HepG2 (cell line): ENCODE data around the gene TLE2. TPM values are rescaled to one million over a fixed set of nuclear protein-coding genes. Genes with fewer than 3 reads are reported as not detected.

ENCODE experiments used
- ATAC-seq: fragments of 200-7000 bp; cut with Tn5 transposase; 3 replicates; pipeline ENCODE4 v1.9.1; 2020; ENCODE audit warnings: mild to moderate bottlenecking, moderate library complexity
- BruUV-seq: library from RNA; stranded (reverse); fragments of 400-500 nt; replicated peaks from 2 replicates; lab custom pipeline; 2021; lab: Mats Ljungman, UMichigan
- CTCF ChIA-PET: fragments of 300-600 bp; formaldehyde crosslinking; extraction: SDS; loops from one replicate; lab custom pipeline; 2021; ENCODE audit warnings: low total read pairs, inconsistent platforms, low intra/inter-chr PET ratio; lab: Yijun Ruan, JAX
- POLR2A ChIA-PET: fragments of 350-600 bp; sonication (Branson Sonifier 250); formaldehyde crosslinking; loops from one replicate; lab custom pipeline; 2020; ENCODE audit warnings: antibody characterized with exemption, inconsistent platforms; lab: Yijun Ruan, JAX
- DNase-seq: peaks from one replicate; pipeline ENCODE4 v3.0.0-alpha.2; 2015; ENCODE audit warnings: low spot score
- FAIRE-seq: peaks from 3 replicates; lab custom pipeline; 2011; peaks lifted over from hg19 to GRCh38; lab: Jason Lieb, UNC
- H2AFZ ChIP-seq: one replicate; pipeline ENCODE4 v1.6.1; 2011; ENCODE audit warnings: low read length, inconsistent platforms
- H3K27ac ChIP-seq: fragments of 300-600 bp; 3 replicates; pipeline ENCODE4 v1.8.0; 2011; ENCODE audit warnings: mixed run types, mild to moderate bottlenecking, mixed read lengths, low read length, inconsistent platforms; ENCODE audit not compliant: insufficient read depth; ENCODE audit errors: extremely low read length
- H3K27me3 ChIP-seq, 2 experiments: fragments of 200-600 bp in 1 of 2; 2 replicates in 1 of 2; 3 replicates in 1 of 2; pipeline versions ENCODE4 v1.6.0 to v1.8.0; 2011; ENCODE audit warnings: low read length in 2 of 2, mild to moderate bottlenecking in 2 of 2, moderate library complexity in 2 of 2, inconsistent platforms in 1 of 2; ENCODE audit not compliant: insufficient read depth in 2 of 2, control insufficient read depth in 1 of 2
- H3K36me3 ChIP-seq, 2 experiments: fragments of 200-600 bp in 1 of 2; replicated peaks in 1 of 2; 2 replicates in 1 of 2; 3 replicates in 1 of 2; pipeline versions ENCODE4 v1.5.1 to v1.8.0; 2011; ENCODE audit warnings: low read length in 2 of 2, inconsistent platforms in 1 of 2; ENCODE audit not compliant: insufficient read depth in 2 of 2, control insufficient read depth in 1 of 2
- H3K4me1 ChIP-seq: 2 replicates; pipeline ENCODE4 v1.5.1; 2012; ENCODE audit warnings: low read length, inconsistent platforms; ENCODE audit not compliant: insufficient read depth
- H3K4me2 ChIP-seq: 2 replicates; pipeline ENCODE4 v1.6.0; 2011; ENCODE audit warnings: low read depth, low read length, inconsistent platforms
- H3K4me3 ChIP-seq, 3 experiments: fragments of 200-600 bp in 1 of 3; sonication (generic), shearing (Covaris generic) in 1 of 3; replicated peaks in 1 of 3; 2 replicates each; pipeline ENCODE4 v1.5.1; 2011 to 2016; ENCODE audit warnings: low read length in 3 of 3, inconsistent platforms in 2 of 3, low read depth in 2 of 3, mild to moderate bottlenecking in 2 of 3, control low read depth in 1 of 3, mixed read lengths in 1 of 3; ENCODE audit not compliant: insufficient read depth in 1 of 3
- H3K79me2 ChIP-seq: one replicate; pipeline ENCODE4 v1.6.1; 2011; ENCODE audit warnings: low read length, inconsistent platforms; ENCODE audit not compliant: insufficient read depth
- H3K9ac ChIP-seq: 2 replicates; pipeline ENCODE4 v1.6.0; 2011; ENCODE audit warnings: mild to moderate bottlenecking, low read depth, low read length, inconsistent platforms; ENCODE audit not compliant: insufficient read depth
- H3K9me3 ChIP-seq: 2 replicates; pipeline ENCODE4 v1.5.1; 2012; ENCODE audit warnings: mild to moderate bottlenecking, low read length
- H4K20me1 ChIP-seq: 2 replicates; pipeline ENCODE4 v1.6.0; 2011; ENCODE audit warnings: inconsistent platforms, mild to moderate bottlenecking, low read length, moderate library complexity; ENCODE audit not compliant: insufficient read depth
- ATF7-NPFF ChIP-seq: sonication (generic); formaldehyde crosslinking; IDR thresholded peaks from 2 replicates; pipeline ENCODE4 v1.8.1; 2023; ENCODE audit warnings: mild to moderate bottlenecking, low read depth, missing genetic modification reagents, moderate library complexity
- POLR2G ChIP-seq: fragments of 200-400 bp; formaldehyde crosslinking; IDR thresholded peaks from 2 replicates; pipeline ENCODE4 v1.6.1; 2018; ENCODE audit warnings: mild to moderate bottlenecking, low read depth, low read length, moderate library complexity
- SALL1 ChIP-seq: sonication (generic); formaldehyde crosslinking; IDR thresholded peaks from 2 replicates; pipeline ENCODE4 v1.8.0; 2022; ENCODE audit warnings: mild to moderate bottlenecking, missing genetic modification reagents
- SOX13 ChIP-seq, 3 experiments: fragments of 450-650 bp in 1 of 3; sonication (generic) in 1 of 3; formaldehyde crosslinking in 1 of 3; IDR thresholded peaks in 2 of 3; conservative IDR thresholded peaks in 1 of 3; 2 replicates each; pipeline versions ENCODE4 v1.5.0 to v1.6.1; 2016 to 2020; ENCODE audit warnings: antibody characterized with exemption in 1 of 3, mild to moderate bottlenecking in 1 of 3, missing compliant biosample characterization in 1 of 3, missing genetic modification reagents in 1 of 3, moderate library complexity in 1 of 3
- SOX6 ChIP-seq, 2 experiments: fragments of 450-650 bp in 1 of 2; sonication (generic) in 1 of 2; formaldehyde crosslinking in 1 of 2; IDR thresholded peaks; 2 replicates each; pipeline versions ENCODE4 v1.4.0 to v1.6.1; 2017 to 2020; ENCODE audit warnings: antibody characterized with exemption in 1 of 2, mild to moderate bottlenecking in 1 of 2, missing genetic modification reagents in 1 of 2
- ZKSCAN8 ChIP-seq: IDR thresholded peaks from 2 replicates; pipeline ENCODE4 v1.6.1; 2016; ENCODE audit warnings: borderline replicate concordance, missing genetic modification reagents, missing compliant biosample characterization
- ZNF138 ChIP-seq: sonication (generic); formaldehyde crosslinking; IDR thresholded peaks from 2 replicates; pipeline ENCODE4 v1.5.0; 2020; ENCODE audit warnings: mild to moderate bottlenecking, low read depth, missing genetic modification reagents
- ZNF768 ChIP-seq: sonication (generic); formaldehyde crosslinking; IDR thresholded peaks from 2 replicates; pipeline ENCODE4 v1.4.0; 2020; ENCODE audit warnings: missing genetic modification reagents
- WGBS: methylation state at CpG from one replicate; pipeline ENCODE4 v1.1.6; 2017; ENCODE audit warnings: low lambda C conversion rate; 5-methylcytosine and 5-hydroxymethylcytosine counted together
- in situ Hi-C: cut with HindIII; loops from 2 replicates; pipeline ENCODE4 v1.10.0; 2017; ENCODE audit warnings: low pct_unique_long_range_greater_than_20kb; ENCODE audit not compliant: extremely low pct_ligation_motif_present
- intact Hi-C: fragments of 100-400 bp; cut with micrococcal nuclease; formaldehyde crosslinking; loops from one replicate; pipeline ENCODE4 v1.10.0; 2022; ENCODE audit not compliant: unreplicated experiment
- polyA plus RNA-seq, 8 experiments: library from polyadenylated mRNA; depleted of rRNA in 3 of 8; stranded (reverse) in 7 of 8; unstranded in 1 of 8; fragments of >200 nt; fragmentation: Illumina TruSeq in 4 of 8; extraction: Trizol in 4 of 8; gene quantifications; 2 replicates each; pipeline versions ENCODE4 v1.2.1 to v1.2.3, GENCODE V29; 2011 to 2016; ENCODE audit warnings: low read depth in 4 of 8, missing spikeins in 1 of 8, mixed read lengths in 1 of 8; ENCODE audit not compliant: insufficient read depth in 1 of 8
- total RNA-seq, 5 experiments: library from RNA; depleted of rRNA; stranded (reverse); fragments of >200 nt; fragmentation: Illumina TruSeq; extraction: Trizol; gene quantifications; 2 replicates each; pipeline ENCODE4 v1.2.3, GENCODE V29; 2016; ENCODE audit warnings: low read depth in 1 of 5

TLE2 gene
- total and polyA plus RNA-seq, 2 of the 13 experiments (the other 11 are each of a cell fraction or from before 2014, with no cell fraction given): 0.07 to 0.81 TPM

DNA sequence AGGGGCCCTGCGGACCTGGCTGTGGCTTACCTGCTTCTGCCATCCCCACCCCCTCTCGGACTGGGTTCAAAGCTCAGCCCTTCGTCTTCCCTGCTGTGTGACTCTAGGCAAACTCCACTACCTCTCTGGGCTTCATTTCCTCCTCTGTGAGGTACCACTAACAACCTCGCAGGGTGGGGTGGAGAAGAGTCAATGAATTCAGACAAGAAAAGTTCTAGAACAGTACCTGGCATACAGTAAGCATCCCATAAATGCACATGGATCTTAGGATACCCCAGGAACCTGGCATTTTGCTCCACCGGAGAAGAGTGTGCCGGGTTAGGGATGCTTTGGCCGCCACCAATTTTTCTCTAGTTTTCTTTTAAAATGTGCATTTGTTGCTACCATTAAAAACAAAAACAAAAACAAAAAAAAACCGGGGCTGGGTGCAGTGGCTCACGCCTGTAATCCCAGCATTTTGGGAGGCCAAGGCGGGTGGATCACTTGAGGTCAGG is 29.8 kb upstream of the TLE2 start:
- 96% methylated on average over 10 of the region's 10 CpGs for WGBS
- H4K20me1 ChIP-seq: no peaks in the 10 kb centered on the region
- no peak overlapping the region for H3K4me2 ChIP-seq
- no peaks in the 10 kb centered on the region for H3K9me3 ChIP-seq
- no peak for DNase-seq
- no peak overlapping the region for H3K27ac ChIP-seq
- intact Hi-C loops (no loop called here), in situ Hi-C loops (no loop called here)
- no peaks in the 10 kb centered on the region for H3K27me3 ChIP-seq
- peaks cover 12 to 45% of the 10 kb centered on the region in 2 experiments for H3K36me3 ChIP-seq
- peaks cover 5% of the 10 kb centered on the region for H3K79me2 ChIP-seq
- H3K4me3 ChIP-seq: no peak overlapping the region
- FAIRE-seq: no peak
- CTCF ChIA-PET: no interaction called here
- TF ChIP-seq ZNF138: no peak
- no peak for TF ChIP-seq SOX13 (IDR thresholded peaks at IDR 0.05)
- no peak for TF ChIP-seq SOX13 (CRISPR knock-in tag; conservative IDR thresholded peaks at IDR 0.05 in 1 of 2, IDR thresholded peaks at IDR 0.05 in 1 of 2)
- TF ChIP-seq ZNF768 (CRISPR knock-in tag): peak; percentile 89
- TF ChIP-seq ZKSCAN8 (CRISPR knock-in tag): 0 out of 2 replicates have a peak, but pooled peaks have one; percentile 46
- TF ChIP-seq ATF7-NPFF (CRISPR knock-in tag): no peak
- TF ChIP-seq SALL1: no peak
- no peak for TF ChIP-seq POLR2G
- TF ChIP-seq SOX6 (IDR thresholded peaks at IDR 0.05): no peak
- TF ChIP-seq SOX6 (CRISPR knock-in tag; IDR thresholded peaks at IDR 0.05): no peak
- POLR2A ChIA-PET: interaction anchor here (2.2 kb wide), 1 partner anchor 23 kb away, joined by 9 read pairs; no protein-coding TSS in a partner anchor
- TSS peak; percentile 33 for BruUV-seq
- no peak overlapping the region for H3K9ac ChIP-seq
- no peak overlapping the region for H2AFZ ChIP-seq
- ATAC-seq: no peak
- peaks cover 21% of the 10 kb centered on the region for H3K4me1 ChIP-seq
